ENCODE data around the gene CEP112. TPM values are rescaled to one million over a fixed set of nuclear protein-coding genes. Genes with fewer than 3 reads are reported as not detected.
A peak's percentile ranks its signal among the peaks of the same experiment; 100 is the strongest.

Gene CEP112
- total RNA-seq, 2 donors from 2014 or later, result 18.9 to 21.0 TPM

GRCh38 chr17:65956814-65957213 is 235.1 kb downstream of the CEP112 start:
- intact Hi-C loops (cut with DNase I), result no loop called here
- DNase-seq (no peak), ATAC-seq (no peak)

- no peak for DNase-seq
- ATAC-seq, result no peak
- intact Hi-C loops (cut with DNase I), result no loop called here
Observed at GRCh38 chr17:65954148-65954449, 237.8 kb downstream of the CEP112 start.

GRCh38 chr17:65953316-65954147 is 238.4 kb downstream of the CEP112 start:
- intact Hi-C loops (cut with DNase I), result no loop called here
- no peak for ATAC-seq
- DNase-seq, result no peak

GRCh38 chr17:65952586-65952985 is 239.3 kb downstream of the CEP112 start:
- intact Hi-C loops (cut with DNase I), result no loop called here
- ATAC-seq, result no peak
- no peak for DNase-seq

- ATAC-seq, result no peak
- intact Hi-C loops (cut with DNase I), result no loop called here
- no peak for DNase-seq
Observed at GRCh38 chr17:65952015-65952414, 239.9 kb downstream of the CEP112 start.

DNA sequence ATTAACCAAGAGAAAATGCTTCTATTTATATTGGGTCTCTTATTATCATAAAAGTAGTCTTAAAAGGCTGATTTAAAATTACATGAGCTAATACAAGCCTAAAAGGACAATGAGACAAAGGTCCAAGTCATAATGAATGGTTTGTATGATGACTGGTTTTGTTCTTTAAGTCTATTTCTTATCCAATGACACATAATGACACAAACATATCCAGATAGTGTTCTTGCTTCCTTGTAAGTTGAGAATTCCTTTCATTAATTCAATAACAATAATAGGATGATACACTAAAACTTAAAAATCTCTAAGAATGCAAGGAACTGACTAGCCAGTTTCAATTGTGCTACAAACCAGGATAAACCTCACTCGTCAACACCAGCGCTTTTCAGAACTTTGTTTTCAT is 244.1 kb downstream of the CEP112 start:
- DNase-seq (no peak), ATAC-seq (no peak)
- intact Hi-C loops (cut with DNase I), result no loop called here

DNA sequence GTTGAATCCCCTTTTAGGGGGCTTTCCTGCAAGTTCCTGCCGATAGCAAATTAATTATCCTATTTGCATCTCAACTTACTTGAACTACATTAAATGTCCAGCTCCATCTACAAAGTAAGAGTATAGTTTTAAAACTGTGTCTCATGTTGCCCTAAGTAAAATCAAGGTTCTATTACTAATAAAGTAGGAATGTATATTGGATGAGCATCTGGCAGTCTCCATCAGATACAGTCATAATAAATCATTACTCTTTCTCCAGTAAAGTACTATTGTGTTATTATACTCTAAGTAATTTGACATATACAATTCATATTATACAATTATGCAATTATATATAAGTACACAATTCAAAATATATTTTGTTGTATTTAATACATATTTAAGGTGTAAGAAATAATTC is 249.3 kb downstream of the CEP112 start:
- intact Hi-C loops (cut with DNase I), result no loop called here
- no peak for DNase-seq
- no peak for ATAC-seq

DNA sequence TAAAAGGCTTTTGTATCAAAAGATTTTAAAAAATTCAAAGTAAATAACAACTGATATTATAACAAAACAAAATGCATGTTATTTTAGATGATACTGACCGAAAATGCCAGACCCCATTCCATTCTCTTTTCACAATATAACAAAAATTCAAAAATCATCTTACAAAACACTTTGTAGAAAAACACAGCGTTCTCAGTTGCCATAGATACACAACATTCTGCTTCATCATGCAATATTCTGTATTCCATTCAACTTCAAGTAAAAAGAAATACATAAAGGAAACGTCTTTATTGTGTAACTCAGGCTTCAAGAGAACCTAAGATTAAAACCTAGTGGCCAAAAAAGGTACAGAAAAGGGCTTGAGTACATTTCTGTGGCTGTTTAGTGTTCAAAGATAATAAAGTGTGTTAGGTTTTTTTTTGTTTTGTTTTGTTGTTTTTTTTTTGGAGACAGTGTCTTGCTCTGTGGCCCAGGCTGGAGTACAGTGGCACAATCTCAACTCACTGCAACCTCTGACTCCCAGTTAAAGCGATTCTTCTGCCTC is 250.5 kb downstream of the CEP112 start:
- DNase-seq (no peak), ATAC-seq (no peak)
- intact Hi-C loops (cut with DNase I), result no loop called here

DNA sequence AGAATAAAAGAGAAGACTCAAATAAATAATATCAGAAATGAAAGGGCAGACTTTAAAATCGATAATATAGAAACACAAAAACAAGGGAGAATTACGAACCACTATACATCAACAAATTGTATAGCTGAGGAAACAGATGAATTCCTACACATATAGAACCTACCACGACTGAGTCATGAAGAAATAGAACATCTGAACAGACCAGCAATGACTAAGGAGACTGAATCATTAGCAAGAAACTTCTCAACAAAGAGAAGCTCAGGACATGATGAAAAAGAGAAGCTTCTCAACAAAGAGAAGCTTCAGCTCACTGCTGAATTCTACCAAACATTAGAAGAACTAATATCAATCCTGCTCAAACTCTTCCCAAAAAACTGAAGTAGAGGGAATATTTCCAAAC is 255.9 kb downstream of the CEP112 start:
- DNase-seq, result no peak
- intact Hi-C loops (cut with DNase I), result no loop called here
- ATAC-seq, result no peak

GRCh38 chr17:65933290-65933689 is 258.6 kb downstream of the CEP112 start:
- ATAC-seq, result no peak
- intact Hi-C loops (cut with DNase I), result no loop called here
- DNase-seq, result no peak

GRCh38 chr17:65931246-65932149 is 260.4 kb downstream of the CEP112 start:
- ATAC-seq (peak; percentile 79 to 88), DNase-seq (no peak)
- intact Hi-C loops (cut with DNase I), result no loop called here

DNA sequence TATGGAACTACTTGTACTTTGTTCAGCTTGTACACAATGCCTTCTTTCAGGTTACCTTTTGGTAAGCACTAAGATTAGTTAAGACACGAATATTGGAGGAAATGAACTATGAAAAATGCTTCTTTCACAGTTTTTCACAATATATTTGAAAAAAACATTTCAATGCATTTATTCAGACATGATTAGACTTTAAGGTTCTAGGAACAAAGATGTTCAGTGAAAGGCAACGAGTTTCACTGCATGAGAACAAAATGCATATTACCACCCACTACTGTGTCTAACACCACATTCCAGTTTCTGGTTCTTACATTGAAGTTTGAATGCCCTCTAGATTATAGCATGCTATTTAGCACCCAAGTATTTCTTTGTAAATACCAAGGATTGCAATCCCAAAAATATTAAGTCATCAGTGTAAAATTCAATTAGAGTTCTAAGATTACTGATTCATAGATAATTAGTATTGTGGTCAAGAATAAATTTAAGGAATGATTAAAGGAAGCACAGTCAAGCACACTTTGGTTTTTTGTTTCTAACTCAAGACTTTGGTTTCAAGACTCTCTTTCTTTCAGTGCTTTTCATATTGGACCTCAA is 261.7 kb downstream of the CEP112 start:
- no peak for ATAC-seq
- DNase-seq, result no peak
- intact Hi-C loops (cut with DNase I), result no loop called here

- DNase-seq (no peak), ATAC-seq (no peak)
- intact Hi-C loops (cut with DNase I), result no loop called here
Observed at GRCh38 chr17:65926599-65926998, 265.3 kb downstream of the CEP112 start.

GRCh38 chr17:65925606-65926307 is 266.2 kb downstream of the CEP112 start:
- DNase-seq (no peak), ATAC-seq (peak; percentile 22 to 44)
- intact Hi-C loops (cut with DNase I), result no loop called here

- peak in 1 of 2 donors; percentile 25 for ATAC-seq
- DNase-seq, result no peak
- intact Hi-C loops (cut with DNase I), result no loop called here
Observed at GRCh38 chr17:65920996-65921395, 270.9 kb downstream of the CEP112 start.

- intact Hi-C loops (cut with DNase I), result no loop called here
- ATAC-seq, result no peak
Observed at GRCh38 chr17:65918916-65919315, 273.0 kb downstream of the CEP112 start.

GRCh38 chr17:65918500-65918899 is 273.4 kb downstream of the CEP112 start:
- ATAC-seq (no peak), DNase-seq (no peak)
- intact Hi-C loops (cut with DNase I), result no loop called here

More at GRCh38 chr17:65918916-65919315, 273.0 kb downstream of the CEP112 start:
- DNase-seq, result no peak

- intact Hi-C loops (cut with DNase I), result no loop called here
- no peak for DNase-seq
- ATAC-seq, result no peak
Observed at GRCh38 chr17:65917560-65917959, 274.4 kb downstream of the CEP112 start.

DNA sequence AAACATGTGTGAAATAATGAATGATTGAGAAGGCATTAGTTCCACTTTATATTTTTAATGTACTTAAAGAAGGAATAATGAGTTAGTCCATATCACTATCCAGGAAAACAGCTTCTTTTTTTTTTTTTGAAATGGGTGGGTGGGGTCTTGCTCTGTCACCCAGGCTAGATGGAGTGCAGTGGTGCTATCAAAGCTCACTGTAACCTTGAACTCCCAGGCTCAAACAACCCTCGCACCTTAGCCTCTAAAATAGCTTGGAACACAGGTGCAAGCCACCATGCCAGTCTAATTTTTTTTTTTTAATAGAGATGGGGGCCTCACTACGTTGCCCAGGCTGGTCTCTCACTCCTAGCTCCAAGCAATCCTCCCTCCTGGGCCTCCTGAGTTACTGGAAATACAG is 275.5 kb downstream of the CEP112 start:
- intact Hi-C loops (cut with DNase I), result no loop called here
- DNase-seq (no peak), ATAC-seq (no peak)

Data from left cardiac atrium (tissue), 4 donors.